HG02798 (cell line): ENCODE data around the gene TACO1.
A peak's percentile ranks its signal among the peaks of the same experiment; 100 is the strongest.

ENCODE experiments used
- ATAC-seq: cut with Tn5 transposase; IDR thresholded peaks from one replicate; pipeline ENCODE4 v1.9.1; 2021; ENCODE audit warnings: mild to moderate bottlenecking; ENCODE audit not compliant: unreplicated experiment, poor library complexity

Gene TACO1

DNA sequence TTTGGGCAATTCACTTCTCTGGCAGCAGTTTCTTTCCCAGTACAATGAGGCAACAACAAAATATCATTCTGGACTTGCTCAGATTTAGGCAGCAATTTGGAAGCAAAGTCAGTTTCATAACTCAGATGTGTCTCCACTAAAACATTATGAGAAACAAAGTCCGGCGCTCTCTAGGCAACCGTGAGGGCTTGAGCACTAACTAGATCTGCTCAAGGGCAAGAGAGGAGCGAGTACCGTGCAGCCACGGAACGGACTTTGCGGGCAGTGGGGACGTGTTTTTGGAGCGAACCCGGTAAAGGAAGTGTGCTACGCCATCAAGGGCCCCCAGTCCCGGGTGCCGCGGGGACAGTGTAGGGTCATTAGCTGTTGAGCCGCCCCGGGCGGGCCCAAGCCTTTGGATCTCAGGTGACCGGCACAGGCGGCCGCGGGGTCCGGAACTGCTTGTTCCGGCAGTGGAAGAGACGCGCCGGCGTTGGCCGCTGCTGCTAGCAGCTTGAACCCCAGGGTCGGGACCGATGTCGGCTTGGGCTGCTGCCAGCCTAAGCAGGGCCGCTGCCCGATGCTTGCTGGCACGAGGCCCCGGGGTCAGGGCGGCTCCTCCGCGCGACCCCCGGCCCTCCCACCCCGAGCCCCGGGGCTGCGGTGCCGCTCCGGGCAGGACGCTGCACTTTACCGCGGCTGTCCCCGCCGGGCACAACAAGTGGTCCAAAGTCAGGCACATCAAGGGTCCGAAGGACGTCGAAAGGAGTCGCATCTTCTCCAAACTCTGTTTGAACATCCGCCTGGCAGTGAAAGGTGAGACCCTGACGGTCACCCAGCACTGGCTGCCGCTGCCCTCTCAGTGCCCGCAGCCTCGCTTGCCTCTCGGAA lies at the start of gene TACO1:
Gene TACO1, plus strand, starts transcription at position 327 of the 870 bp plus-strand sequence. Its CDS starts 189 bp downstream, at position 516.
- peak; percentile 94 for ATAC-seq

DNA sequence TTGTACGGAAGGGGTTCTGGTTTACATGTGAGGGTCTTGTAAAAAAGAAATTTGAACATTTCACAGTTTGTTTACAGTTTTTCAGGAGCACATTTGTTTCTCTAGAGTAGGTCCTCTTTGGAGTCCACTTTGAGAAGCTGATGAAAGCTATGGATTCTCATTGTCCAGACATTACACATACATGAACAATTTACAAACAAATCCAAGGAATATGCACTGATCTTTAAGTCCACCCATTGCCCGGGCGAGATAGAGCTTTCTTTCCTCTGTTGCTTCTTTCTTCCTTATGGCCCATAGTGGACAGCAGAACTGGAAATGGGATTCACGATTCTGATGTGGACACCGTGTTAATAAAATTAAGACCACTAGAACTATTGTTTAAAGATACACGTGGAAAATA lies 48.5 kb upstream of the TACO1 start:
- ATAC-seq: no peak

DNA sequence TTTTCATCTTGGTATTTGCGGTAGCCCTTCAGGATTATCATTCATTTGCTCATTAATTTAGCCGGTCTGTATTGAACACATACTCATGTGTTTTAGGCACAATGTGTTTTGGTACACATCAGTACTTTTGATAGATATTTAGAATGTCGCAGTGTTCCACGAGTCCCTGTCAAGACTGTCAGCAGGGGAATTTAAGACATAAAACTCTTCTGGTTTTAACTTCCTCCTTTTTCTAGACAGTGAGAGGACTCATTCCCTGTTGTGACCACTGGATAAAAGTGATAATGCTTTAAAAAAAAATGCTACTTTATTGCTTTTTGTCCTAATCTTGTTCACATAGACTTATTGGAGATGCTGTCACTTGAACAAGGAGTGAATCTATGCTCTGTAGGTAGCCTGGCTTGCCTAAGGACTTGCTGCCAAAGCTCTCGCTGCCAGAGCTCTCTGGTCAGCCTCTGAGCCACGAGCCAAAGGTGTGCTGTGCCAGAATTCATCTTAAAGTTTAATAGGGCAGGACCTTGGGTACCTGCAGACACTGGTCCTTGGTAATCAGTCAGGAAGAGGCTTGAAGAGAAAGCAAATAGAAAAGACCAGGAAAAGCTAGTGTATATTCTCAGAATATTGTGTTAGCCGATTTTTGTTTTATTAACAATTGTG lies 45.1 kb upstream of the TACO1 start:
- ATAC-seq: no peak

DNA sequence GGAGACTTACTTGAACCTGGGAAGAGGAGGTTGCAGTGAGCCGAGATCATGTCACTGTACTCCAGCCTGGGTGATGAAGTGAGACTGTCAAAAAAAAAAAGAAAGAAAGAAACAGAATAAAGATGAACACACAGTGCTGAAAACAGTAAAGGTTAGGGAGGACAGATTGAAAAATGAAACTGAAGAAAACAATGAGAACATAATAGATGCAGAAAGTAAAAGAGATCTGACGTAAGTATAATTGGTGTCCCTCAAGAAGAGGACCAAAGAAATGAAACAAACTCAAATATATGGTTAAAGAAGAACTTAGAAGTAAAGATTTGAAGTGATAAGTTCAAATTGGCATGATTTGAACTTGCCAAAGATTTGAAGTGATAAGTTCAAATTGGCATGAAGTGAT lies 43.3 kb upstream of the TACO1 start:
- no peak for ATAC-seq

DNA sequence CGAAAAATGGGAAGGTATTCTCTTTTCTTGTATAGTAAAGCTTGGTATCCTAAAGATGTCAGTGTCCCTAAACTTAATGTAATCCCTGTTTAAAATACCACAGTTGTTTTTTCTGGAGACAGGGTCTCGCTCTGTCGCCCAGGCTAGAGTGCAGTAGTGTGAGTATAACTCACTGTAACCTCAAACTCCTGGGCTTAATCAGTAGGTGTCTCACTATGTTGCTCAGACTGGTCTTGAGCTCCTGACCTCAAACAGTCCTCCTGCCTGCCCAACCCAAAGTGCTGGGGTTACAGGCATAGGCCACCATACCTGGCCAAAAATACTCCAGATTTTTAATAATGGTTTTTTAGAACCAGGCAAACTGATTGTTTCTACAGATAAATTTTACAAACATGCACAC lies 42.3 kb upstream of the TACO1 start:
- ATAC-seq: no peak

DNA sequence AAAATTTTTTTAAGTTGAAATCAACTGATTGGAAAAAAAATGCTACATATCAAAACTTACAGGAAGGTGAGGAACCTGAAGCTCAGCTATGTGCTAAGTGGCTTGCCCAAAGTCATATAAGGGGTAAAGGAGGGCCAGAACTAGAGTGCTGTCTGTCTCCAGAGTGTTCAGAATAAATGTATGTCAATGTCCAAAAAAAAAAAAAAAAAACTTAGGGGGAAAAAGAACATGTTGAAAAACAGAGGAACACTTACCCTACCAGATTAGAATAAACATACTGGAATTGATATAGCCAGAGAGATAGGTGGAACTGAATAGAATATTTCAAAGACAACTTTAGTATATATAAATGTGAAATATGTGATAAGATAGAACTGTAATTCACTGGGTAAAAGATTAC lies 38.9 kb upstream of the TACO1 start:
- ATAC-seq: no peak

DNA sequence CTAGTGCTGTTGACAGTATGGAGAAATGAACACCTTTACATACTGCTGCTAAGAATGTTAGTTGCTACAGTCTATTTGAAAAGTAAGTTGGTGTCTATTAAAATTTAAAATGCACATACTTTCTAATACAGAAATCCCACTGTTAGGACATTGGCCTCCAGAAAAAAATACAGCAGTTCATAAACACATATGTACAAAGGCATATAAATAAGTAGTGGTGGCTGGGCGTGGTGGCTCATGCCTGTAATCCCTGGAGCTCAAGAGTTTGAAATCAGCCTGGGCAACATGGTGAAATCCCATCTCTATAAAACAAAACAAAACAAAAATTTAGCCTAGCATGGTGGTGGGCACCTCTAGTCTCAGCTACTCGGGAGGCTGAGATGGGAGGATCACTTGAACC lies 37.4 kb upstream of the TACO1 start:
- ATAC-seq: no peak

DNA sequence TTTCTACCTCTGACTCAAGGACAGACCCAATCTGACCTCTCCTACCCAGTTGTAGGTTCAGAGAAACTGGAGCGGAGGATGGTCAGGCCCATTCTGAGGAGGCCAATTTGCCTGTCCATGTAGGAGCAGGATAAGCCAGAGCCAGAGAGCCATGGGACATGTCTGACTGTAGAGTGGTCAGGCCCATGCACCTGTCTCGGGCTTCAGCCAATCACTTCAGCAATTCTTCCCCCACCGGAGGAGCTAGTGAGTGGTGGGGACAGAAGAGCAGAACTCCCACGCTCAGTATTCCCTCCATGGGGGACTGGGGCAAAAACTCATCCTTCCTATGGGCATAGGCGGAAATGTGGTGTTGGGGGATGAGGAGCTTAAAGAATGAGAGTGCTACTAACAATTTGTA lies 36.1 kb upstream of the TACO1 start:
- no peak for ATAC-seq

DNA sequence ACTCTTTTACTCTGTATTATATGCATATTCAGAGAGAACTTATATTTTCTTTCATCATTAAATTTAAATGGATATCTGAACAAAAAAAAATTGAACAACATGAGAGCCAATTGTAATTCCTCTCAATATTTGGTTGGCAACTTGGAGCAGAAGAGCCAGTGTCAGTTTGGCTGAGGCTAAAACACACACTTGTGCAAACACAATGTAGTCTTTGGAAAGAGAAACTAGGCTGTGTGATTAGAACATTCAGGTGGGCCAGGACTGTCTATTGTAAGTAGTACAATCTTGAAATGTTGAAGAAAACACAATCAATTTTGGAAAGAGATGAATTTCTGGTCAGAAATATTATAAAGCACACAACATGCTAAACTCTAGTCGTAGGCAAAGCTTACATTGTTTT lies 33.5 kb upstream of the TACO1 start:
- ATAC-seq: no peak

DNA sequence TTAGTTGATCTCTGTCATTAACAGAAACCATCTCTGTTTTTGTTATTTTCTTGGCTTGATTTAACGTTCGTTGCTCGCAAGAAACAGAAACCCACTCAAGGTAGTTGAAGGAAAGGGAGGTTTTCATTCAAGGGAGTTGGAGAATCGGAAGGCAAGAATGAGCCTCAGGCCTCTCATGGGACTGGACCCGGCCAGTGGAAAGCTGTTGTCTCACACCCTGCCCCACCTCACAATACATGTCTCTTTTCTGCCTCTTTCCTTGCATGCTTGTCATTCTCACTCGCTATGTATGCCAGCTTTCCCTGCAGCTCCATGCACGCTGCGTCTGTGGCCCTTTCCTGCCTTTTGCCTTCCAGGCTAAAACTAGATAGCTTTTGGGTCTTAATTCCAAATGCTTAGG lies 32.1 kb upstream of the TACO1 start:
- ATAC-seq: no peak

DNA sequence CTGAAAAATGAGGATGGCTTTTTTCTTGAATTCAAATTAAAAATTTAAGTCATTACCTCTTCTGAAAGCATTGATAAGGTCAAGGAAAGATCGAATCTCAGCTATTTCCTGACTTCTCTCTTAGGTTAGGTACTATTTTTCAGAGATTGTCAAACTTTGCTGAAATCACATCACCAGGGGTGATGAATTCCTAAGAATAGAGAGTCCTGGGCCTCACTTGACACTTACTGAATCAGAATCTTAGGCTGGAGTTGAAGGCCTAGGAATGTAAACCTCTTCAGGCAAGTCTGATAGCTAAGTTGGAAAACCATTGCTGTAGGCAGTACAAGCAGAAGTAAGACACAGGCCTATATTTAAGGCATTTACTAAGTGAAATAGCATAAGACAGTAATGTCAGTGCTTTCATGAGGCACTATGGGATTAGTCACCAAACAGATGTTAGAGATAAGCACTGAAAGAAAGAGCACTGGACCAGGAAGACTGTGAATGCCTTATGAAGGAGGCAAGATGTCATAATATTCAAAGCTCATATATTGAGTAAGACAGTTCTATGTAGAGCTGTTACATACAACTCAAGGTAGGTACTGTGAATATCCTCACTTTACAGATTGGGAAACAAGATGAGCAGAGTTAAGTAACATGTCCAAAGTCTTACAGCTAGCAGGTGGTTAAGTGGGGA lies 28.9 kb upstream of the TACO1 start:
- no peak for ATAC-seq

DNA sequence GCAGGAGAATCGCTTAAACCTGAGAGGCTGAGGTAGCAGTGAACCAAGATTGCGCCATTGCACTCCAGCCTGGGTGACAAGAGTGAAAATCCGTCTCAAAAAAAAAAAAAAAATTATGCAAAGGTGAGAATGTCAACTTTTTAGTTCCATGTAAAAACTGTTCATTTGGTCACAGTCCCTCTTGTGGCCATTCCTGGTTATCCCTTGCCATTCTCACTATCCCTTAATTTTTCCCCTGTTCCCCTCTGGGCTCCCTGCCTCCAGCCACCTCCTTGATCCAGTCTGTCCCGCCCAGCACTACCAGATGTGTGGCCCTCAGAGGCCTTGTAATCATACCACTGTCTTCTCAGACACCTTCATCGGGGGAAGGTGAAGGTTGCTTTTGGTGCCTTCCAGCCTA lies 27.1 kb upstream of the TACO1 start:
- no peak for ATAC-seq

DNA sequence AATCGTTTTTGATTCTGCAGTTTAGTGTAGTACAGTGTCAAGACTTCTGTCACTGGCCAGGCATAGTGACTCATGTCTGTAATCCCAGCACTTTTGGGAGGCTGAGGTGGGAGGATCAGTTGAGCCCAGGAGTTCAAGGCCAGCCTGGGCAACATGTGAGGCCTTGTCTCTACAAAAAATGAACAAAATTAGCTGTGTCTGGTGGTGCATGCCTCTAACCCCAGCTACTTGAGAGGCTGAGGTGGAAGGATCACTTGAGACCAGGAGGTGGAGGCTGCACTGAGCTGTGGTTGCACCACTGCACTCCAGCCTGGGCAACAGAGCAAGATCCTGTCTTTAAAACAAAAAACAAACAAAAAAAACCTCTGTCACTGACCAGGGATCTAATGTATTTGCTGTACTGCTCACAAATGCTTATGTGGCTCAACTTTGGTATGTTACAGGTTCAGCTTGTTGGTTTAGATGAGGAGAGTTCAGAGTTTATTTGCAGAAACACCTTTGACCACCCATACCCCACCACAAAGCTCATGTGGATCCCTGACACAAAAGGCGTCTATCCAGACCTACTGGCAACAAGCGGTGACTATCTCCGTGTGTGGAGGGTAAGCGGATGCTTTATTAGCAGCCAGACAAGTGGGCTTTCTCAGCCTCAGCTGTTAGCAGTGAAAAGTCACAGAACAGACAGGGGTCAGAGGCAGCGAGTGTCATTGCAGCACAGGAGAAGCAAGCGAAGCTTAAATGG lies 22.5 kb upstream of the TACO1 start:
- ATAC-seq: no peak

DNA sequence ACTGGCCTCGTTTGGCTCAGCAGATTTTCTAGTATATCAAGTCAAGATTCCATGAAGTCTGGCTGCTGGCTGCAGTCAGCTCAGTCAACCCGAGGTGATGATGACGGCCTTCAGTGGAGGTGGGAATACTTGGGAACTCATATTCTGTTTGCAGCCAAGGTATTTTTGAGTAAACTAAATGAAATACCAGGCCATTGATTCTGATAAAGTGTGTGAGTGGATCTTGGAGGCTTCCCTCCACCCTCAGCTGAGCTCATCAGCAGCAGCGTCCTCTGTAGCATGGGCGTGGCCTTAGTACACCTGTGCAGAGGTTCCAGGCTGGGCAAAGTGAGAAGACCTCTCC lies 22.0 kb upstream of the TACO1 start:
- no peak for ATAC-seq

DNA sequence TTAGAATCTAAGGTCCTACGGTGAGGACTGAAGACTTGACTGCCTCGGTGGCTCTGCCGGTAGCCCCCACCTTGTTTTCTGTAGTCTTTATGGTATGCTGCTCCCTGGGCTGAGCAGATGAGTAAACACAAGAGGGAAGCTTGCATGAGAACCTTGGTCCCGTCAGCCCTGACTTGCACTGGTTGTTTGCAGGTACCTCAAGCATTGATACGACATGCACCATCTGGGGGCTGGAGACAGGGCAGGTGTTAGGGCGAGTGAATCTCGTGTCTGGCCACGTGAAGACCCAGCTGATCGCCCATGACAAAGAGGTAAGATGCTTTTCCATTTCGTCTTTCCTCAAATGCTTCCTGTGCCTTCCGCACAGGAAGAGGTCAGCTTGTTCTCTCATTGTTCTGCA lies 21.1 kb upstream of the TACO1 start:
- no peak for ATAC-seq

DNA sequence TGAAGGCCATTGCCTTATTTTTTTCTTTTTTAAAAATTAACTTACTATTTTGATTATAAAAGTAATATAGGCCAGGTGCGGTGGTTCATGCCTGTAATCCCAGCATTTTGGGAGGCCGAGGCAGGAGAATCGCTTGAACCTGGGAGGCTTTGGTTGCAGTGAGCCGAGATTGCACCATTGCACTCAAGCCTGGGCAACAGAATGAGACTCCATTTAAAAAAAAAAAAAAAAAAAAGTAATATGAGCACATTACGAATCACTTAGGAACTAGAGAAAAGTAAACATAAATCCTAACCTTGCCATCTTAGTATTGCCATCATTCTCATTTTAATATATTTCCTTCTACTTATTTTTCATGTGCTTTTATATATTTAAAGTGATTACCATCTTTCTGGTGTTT lies 12.9 kb upstream of the TACO1 start:
- ATAC-seq: no peak

DNA sequence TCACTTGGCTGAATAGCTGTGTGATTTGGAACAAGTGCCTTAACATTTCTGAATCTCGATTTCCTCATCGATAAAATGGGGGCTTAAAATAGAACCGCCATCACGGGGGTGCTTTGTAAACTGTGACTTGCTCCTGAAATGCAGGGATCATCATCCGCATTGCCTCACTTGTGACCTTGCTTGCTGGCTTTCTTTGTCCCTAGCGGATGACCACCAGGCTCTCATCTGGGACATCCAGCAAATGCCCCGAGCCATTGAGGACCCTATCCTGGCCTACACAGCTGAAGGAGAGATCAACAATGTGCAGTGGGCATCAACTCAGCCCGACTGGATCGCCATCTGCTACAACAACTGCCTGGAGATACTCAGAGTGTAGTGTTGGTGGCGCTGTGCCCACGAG lies 11.9 kb upstream of the TACO1 start:
- ATAC-seq: no peak

DNA sequence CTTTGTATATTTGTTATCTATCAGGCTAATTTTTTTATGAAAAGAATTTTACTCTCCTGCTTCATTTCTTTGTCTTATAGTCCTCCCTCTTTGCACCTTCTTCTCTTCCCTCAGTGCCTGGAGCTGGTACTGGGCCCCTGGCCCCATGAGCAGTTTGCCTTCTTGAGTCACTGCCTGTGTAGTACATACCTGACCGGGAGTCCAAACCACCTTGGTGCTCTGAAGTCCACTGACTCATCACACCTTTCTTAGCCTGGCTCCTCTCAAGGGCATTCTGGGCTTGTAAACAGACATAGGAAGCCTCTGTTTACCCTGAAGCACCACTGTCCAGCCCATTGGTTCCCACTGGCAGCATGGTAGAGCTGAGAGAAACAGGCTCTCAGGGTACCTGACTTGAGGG lies 11.0 kb upstream of the TACO1 start:
- ATAC-seq: no peak

DNA sequence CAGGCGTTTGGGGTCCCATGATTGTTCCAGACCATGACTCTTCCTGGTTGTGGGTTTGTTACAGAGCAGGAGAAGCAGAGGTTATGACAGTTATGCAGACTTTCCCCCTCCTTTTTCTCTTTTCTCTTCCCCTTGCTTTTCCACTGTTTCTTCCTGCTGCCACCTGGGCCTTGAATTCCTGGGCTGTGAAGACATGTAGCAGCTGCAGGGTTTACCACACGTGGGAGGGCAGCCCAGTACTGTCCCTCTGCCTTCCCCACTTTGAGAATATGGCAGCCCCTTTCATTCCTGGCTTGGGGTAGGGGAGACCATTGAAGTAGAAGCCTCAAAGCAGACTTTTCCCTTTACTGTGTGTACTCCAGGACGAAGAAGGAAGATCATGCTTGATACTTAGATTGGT lies 7.9 kb upstream of the TACO1 start:
- ATAC-seq: no peak

DNA sequence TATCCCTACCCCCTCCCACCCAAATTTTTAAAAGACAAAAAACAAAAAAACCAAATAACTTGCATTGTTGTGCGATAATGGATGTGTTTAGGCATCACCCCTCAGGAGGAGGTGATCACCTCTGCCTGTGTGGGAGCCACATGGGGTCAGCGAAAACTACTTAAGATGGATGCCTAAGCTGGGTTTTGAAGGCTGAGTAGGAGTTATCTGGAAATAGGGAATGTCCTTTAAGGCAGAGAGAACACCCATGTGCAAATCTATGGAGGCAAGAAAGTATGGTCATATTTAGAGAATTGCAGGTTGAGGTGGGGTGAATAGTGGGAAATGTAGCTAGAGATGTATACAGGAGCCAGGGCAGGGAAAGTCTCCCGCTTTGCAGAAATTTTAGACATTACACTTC lies 5.6 kb upstream of the TACO1 start:
- no peak for ATAC-seq
